NB4 (cell line): ENCODE data around the gene PAX5.

Experiments used
- DNase-seq: peaks from one replicate; pipeline ENCODE4 v3.0.0; 2010; ENCODE audit warnings: low read depth
- H3K4me3 ChIP-seq: one replicate; pipeline ENCODE4 v1.5.1; 2011; ENCODE audit warnings: mild to moderate bottlenecking, low read depth, low read length, moderate library complexity
- CTCF ChIP-seq: IDR thresholded peaks from one replicate; pipeline ENCODE4 v1.5.1; 2012; ENCODE audit warnings: low read depth, low read length
- MAX ChIP-seq: IDR thresholded peaks from 2 replicates; pipeline ENCODE4 v1.6.1; 2011; ENCODE audit warnings: low read depth, low read length
- MYC ChIP-seq: IDR thresholded peaks from 2 replicates; pipeline ENCODE4 v1.6.1; 2011; ENCODE audit warnings: low read depth, low read length
- POLR2A ChIP-seq: IDR thresholded peaks from 2 replicates; pipeline ENCODE4 v1.6.1; 2011; ENCODE audit warnings: mild to moderate bottlenecking; ENCODE audit not compliant: insufficient read length; ENCODE audit errors: extremely low read depth

Gene PAX5

GRCh38 chr9:36843964-36844363 lies 190.1 kb downstream of the PAX5 start:
- DNase-seq, result no peak
- TF ChIP-seq POLR2A, result no peak
- no peak overlapping the region for H3K4me3 ChIP-seq

- no peak for TF ChIP-seq CTCF
- TF ChIP-seq MAX, result no peak
- TF ChIP-seq MYC, result no peak
- TF ChIP-seq POLR2A, result no peak
- DNase-seq, result peak; percentile 73
- H3K4me3 ChIP-seq, result no peak overlapping the region
Measured at GRCh38 chr9:36842560-36843530, 191.2 kb downstream of the PAX5 start.

- peak; percentile 41 for DNase-seq
- no peak overlapping the region for H3K4me3 ChIP-seq
- TF ChIP-seq MYC (no peak), CTCF (no peak), MAX (no peak), POLR2A (no peak)
Measured at GRCh38 chr9:36840898-36841536, 193.1 kb downstream of the PAX5 start.

GRCh38 chr9:36839131-36839885 lies 194.8 kb downstream of the PAX5 start:
- no peak for TF ChIP-seq MYC
- no peak for TF ChIP-seq MAX
- no peak for TF ChIP-seq POLR2A
- TF ChIP-seq CTCF, result no peak
- no peak for DNase-seq
- H3K4me3 ChIP-seq, result no peak overlapping the region

- H3K4me3 ChIP-seq, result no peak overlapping the region
- TF ChIP-seq MYC, result no peak
- TF ChIP-seq POLR2A, result no peak
- no peak for TF ChIP-seq CTCF
- TF ChIP-seq MAX, result no peak
- DNase-seq, result no peak
Measured at GRCh38 chr9:36837431-36838405, 196.3 kb downstream of the PAX5 start.
